ENCODE data around the gene KIF1A.
"Not testable (repeated sequence)": the region's sequence is repeated elsewhere in the genome, so short reads cannot be mapped to it uniquely, and the experiment has no call there.

KIF1A gene

DNA sequence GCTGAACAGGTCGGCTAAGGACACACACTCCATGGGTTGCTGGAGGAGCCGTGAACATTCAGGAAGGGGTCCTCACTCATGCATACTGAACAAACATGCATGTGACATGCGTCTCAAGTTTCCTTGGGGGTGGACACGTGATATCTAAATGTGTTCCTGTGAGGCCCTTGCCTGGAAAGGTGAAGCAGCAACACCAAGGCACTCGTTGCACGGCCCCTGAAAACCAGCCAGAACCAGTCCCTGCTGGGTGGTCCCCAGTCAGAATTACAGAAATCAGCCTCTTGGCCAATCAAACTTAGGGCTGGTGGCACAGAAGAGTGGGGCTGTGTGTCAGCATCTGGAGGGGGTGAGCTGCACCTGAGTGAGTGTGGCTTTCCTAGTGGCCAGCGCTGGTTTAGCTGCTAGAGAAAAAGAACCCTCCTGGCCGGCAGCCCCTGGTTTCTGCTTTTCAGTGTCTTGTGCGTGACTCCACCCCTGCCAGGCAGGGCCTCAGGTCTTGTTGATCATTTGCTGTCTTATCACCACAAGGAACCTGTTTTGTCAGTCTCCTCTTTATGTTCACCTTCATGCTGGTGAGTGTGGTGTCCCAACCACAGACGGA lies 134.1 kb downstream of the KIF1A start:
- peak; percentile 53 for DNase-seq (ENCODE audit: low spot score)

DNA sequence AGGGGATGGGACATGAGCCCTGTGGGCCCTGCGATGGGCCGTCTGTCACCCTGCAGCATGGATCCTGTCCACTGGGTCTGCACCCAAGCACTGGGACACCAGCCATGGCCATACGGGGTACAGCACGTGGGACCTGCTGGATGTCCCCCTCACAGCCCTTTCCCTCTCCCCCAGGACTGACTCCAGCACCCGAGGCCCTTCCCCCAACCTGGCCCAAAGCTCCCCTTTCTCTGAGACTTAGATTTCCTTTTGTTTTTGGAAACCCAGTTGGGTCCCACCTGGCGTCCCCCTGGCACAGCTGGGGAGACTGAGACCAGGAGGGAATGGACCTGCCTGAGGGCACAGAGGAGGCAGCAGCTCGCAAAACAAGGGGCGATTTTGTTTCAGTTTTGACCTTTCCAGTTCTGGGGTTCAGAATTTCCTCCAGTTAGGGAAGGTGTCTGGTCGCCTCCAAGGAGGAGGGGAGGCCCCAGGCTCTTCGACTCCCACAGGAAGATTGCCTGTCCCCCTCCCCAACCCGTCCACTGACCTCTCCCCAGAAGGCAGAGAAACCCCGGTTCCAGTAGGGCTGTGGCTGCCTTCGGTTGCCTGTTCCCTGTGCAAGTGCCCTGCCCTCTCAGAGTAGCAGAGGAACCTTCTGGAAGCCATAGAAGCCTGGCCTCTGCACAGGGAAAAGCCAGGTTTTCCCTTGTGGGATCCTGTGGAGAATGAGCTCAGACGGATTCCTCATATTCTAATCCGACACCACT lies 135.9 kb downstream of the KIF1A start:
- DNase-seq (ENCODE audit: low spot score), result not testable (repeated sequence)

DNA sequence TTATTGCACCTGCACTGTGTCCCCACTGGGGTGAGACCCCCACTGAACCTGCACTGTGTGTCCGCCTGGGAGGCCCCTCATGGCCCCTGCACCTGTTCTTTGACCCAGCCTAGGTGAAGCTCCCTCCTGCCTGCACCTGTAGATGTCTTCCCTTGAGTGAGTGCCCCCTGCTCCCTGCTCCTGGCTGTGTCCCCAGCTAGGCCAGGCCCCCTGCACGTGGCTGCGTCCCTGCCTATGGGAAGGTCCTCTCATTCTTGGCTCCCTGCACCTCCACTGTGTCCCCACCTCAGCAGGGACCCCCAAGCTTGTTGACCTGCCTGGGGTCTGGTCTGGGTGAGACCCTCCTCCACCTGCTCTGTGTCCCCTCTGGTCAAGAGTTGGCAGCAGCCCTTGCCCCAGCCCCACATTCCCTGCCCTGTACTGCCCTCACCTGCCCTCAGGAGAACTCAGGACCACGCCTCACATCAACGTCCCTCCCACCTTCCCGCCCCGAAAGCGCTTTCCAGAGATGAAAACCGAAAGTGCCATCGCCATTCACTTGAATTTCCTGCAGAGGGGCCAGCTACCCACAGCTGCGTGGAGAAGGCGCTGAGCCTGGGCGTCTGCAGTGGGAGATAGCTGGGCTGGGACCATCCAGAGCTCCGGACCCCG lies 136.6 kb downstream of the KIF1A start:
- not testable (repeated sequence) for DNase-seq (ENCODE audit: low spot score)

DNA sequence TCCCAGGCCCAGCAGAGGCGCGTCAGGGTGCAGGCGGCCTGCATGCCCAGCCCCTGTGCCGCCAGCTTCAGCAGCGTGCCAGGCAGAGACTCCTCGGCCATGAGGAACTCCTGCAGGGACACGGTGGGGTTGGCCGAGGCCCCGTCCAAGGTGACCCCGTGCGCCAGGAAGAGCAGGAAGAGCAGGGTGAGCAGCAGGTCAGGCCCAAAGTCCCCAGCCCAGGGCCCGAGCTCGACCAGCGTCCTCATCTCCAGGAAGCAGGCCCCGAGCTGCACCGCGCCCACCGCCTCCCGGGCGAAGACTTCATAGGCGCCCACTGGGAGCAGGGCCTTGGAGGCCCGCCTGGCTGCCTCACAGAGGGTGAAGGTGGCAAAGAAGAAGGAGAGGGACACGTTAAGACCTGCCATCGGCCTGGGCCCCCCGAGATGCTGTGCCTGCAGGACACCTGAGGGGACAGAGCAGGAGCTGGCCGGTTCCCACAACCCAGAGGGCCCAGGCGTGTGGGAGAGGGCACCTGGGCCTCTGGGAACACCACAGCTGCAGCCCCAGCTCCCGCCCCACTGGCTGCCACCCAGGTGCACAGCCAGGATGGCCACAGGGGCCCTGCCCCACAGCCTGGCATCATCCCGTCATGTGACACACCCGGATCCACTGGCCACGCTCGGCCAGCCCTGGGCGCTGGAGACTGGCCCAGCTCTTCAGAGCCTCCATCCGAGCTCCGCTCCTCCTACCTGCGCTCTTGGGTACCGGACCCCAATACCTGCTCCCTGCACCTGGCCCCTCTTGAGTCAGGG lies 137.4 kb downstream of the KIF1A start, which contains the start of gene AQP12B:
Gene AQP12B (minus strand): TSS at position 455 of the 794 bp plus-strand sequence. CDS start 48 bp downstream, at position 407.
- not testable (repeated sequence) for DNase-seq (ENCODE audit: low spot score)

DNA sequence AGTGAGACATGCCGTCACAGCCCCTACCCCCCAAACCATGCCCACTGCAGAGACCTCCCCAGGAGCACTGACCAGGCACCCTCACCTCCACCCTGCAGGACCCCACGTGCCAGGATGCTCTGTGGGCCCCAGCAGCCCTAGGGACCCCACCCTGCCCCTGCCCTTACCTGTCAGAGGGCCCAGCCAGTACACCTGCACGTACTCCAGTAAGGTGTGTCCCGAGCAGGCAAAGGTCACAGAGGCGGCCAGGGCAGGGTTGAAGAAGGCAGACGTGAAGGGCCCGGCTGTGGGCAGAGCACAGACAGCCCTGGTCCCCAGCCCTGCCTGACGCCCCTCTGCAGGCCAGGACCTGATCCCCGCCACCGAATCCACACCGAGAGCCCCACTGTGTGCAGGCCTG lies 139.8 kb downstream of the KIF1A start:
- DNase-seq (ENCODE audit: low spot score), result not testable (repeated sequence)

DNA sequence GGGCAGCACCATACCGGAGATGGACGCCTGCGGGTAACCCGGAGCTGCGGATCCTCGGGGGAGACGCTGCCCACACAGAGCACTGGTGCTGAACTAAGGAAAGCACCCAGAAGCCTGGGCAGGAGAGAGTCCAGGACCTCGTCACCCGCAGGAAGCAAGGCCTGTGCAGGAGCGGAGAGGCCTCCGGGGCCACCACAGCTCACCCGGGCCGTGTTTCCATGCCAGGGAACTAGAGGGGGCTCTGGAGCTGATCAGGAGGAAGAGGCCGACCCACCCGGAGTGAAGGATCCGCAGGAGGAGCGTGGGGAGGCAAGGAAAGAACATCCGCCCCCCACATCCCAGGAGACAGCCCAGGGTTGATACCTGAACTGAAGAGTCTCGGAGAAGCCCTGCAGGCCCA lies 141.1 kb downstream of the KIF1A start:
- not testable (repeated sequence) for DNase-seq (ENCODE audit: low spot score)

DNA sequence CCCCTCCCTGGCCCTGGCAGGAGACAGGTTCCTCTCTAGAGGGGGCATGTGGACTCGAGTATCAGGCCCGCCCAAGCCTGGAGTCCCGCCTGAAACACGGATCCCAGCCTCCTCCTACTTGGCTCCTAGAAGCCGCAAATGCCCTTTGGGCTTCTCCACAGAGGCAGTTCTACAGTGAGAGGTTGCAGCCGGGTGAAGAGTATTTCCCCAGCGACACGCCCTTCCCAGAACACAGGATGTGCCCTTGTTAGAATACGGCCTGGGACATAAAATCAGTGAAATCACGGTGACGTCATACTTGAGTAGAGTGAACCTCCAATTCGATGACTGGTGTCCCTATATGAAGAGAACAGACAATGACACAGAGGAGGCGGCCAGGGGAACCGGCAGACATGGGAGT lies 142.0 kb downstream of the KIF1A start:
- DNase-seq (ENCODE audit: low spot score), result not testable (repeated sequence)

DNA sequence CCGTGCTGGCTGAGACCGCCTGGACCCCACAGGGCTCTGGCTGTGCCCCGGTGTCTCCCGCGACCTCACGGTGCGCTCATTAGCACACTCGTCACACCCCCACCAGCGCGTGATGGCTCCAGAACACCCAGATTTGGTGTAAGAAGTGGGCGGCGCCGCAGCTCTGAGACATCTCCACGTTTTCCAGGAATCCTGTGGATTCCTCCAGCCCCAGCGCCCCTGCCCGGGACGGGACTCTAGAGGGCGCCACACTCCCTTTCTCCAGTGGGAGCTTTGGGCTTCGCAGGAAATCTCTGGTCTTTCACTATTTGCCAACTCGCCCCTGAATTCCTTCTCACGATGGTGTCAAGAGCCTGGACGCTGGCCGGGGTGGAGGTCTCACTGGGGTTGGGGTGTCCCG lies 144.7 kb downstream of the KIF1A start:
- not testable (repeated sequence) for DNase-seq (ENCODE audit: low spot score)

DNA sequence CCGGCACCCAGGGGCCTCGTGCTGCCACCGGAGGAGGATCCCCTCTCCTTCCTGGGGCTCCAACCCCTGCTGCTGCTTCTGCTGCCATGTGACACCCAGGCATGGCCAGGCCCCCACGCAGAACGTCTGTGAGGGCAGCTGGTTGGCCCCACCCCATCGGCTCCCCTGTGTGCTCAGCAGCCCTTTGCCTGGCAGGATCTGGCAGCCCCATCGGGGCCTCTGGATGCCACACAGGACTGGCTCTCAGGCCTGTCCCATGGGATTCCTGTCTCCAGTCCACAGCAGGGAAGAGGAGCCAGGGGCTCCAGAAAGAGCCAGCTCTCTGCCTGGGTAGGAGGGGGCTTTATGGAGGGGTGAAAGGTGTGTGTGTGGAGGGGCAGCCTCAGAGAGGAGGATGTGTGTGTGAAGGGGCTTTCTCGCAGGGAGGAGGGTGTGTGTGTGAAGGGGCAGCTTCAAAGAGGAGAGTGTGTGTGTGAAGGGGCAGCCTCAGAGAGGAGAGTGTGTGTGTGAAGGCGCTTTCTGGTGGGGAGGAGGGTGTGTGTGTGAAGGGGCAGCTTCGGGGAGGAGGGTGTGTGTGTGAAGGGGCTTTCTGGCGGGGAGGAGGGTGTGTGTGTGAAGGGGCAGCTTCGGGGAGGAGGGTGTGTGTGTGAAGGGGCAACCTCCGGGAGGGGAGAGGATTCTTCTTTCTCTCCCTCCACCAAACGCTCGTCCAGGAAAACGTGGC lies 145.4 kb downstream of the KIF1A start:
- not testable (repeated sequence) for DNase-seq (ENCODE audit: low spot score)

DNA sequence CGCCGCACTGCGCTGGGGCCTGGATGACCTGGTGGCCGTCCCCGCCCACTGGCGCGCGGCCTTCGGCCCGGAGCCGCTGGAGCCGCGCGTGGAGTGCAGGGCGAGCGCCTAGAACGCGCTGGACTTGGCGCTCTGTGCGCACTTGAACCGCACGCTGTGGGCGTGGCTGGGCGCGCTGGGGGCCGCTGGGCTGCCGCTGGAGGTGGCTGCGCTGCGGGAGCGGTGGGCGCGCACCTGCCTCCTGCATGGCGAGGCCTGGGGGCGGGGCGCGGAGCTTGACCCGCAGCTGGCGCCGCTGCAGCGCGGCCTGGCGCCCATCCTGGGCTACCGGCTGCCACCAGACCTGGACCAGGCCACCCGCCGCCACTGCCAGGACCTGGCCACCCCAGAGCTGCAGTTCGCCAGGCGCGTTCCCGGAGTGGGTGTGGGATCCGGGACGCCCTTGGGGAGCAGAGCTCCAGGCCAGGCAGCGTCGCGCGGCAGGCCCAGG lies 147.3 kb downstream of the KIF1A start:
- DNase-seq (ENCODE audit: low spot score), result no peak

DNA sequence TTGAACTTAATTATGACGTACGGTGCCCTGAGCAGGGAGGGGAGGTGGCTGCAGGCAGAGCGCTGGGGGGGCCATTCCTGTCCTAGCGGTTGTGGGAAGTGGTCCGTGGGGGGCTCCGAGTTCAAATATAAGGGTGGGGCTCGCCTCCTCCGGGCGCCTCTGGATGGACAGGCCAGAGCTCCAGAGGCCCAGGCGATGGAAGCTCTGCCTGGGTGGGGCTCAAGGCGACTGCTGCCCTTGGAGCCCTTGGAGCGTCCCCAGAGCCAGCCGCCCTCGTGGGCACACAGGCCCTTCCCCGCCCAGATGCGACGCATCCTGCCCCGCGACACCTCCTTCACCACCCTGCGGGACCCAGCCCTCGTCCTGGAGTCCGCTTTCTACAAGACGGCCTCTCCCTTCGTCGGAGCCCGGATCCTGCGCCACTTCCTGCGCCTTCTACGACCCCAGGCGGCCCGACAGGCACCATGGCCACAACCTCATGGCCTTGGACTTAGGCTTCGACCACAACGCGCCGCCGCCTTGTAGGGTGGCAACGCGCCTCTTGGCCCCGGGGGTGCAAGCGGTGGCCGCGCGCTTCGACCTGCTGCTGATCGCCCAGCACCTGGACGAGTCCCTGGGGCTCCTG lies 147.8 kb downstream of the KIF1A start:
- no peak for DNase-seq (ENCODE audit: low spot score)

DNA sequence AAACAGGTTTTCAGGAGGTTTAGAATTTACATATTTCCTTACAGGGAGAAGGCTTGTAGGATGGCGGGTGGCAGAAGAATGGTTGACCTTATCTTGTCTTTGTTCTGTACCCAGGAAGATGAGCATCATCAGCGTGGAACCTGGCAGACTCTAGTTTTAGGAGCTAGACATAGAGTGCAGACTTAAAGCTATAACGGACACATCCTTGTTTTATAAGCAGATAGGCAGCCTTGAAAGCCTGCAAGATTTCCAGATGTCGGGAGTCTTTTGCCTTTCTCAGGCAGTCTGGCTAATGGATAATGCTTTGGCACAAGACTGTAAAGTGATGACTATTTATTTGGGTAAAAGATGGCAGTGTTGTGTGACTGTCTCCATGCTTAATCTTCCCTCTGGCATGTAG lies 149.1 kb downstream of the KIF1A start:
- DNase-seq (ENCODE audit: low spot score), result no peak

DNA sequence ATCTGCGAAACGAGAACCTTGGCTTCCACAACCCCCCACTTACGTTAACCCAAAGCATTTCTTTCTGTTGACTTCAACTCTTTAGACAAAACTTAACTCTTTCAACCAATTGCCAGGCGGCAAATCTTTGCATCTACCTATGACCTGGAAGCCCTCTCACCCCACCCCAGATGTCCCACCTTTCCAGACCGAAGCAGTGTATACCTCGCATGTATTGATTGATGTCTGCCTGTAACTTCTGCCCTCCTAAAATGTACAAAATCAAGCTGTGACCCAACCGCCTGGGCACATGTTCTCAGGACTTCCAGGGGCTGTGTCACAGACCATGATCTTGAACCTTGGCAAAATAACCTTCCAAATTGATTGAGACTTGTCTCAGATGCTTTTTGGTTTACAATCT lies 149.6 kb downstream of the KIF1A start:
- DNase-seq (ENCODE audit: low spot score), result no peak

DNA sequence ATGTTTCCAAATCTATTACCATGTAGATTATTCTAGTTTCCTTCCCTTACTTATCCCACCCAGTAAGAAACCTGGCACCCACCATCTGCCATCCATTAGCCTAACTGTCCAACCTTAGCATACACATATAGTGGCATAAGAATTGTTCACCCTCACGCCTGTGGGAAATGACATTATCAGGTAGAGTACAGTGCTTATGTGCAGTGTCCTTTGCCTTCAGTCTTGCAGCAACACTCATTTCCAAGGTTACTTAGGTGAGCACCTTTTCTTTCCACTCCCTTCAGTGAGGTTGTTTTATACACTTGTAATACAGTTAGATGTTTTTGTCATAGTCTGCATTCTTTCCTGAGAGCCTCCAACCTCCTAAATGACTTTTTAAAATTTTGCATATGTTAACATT lies 155.4 kb downstream of the KIF1A start:
- DNase-seq (ENCODE audit: low spot score), result no peak

All from ecto neural progenitor cell (in vitro differentiated cells).